Spinal cord (tissue), 10 donors: ENCODE data around the gene WWOX. TPM values are rescaled to one million over a fixed set of nuclear protein-coding genes. Genes with fewer than 3 reads are reported as not detected.

Experiments
- DNase-seq, 6 donors: peaks; one replicate each; pipeline versions ENCODE4 v3.0.0 to v3.0.0-alpha.2; 2013 to 2015; ENCODE audit warnings: low spot score in 6 of 6, low read depth in 4 of 6
- H3K27ac ChIP-seq: one replicate; pipeline ENCODE4 v1.5.1; 2013; ENCODE audit warnings: low read depth, low read length, control low read depth
- H3K27me3 ChIP-seq: one replicate; pipeline ENCODE4 v1.6.1; 2013; ENCODE audit warnings: low read length; ENCODE audit not compliant: control insufficient read depth, insufficient read depth
- H3K36me3 ChIP-seq: one replicate; pipeline ENCODE4 v1.6.1; 2013; ENCODE audit warnings: low read length; ENCODE audit not compliant: control insufficient read depth, insufficient read depth
- H3K4me1 ChIP-seq: one replicate; pipeline ENCODE4 v1.6.1; 2013; ENCODE audit warnings: low read length; ENCODE audit not compliant: control insufficient read depth, insufficient read depth
- H3K4me3 ChIP-seq: one replicate; pipeline ENCODE4 v1.5.1; 2013; ENCODE audit warnings: low read depth, low read length, control low read depth
- H3K9me3 ChIP-seq: one replicate; pipeline ENCODE4 v1.6.1; 2013; ENCODE audit warnings: low read length; ENCODE audit not compliant: control insufficient read depth, insufficient read depth
- WGBS: methylation state at CpG from one replicate; pipeline ENCODE4 v1.1.5; 2013; ENCODE audit warnings: missing lambda C conversion rate; ENCODE audit not compliant: insufficient coverage; 5-methylcytosine and 5-hydroxymethylcytosine counted together
- polyA plus RNA-seq, 2 donors: library from polyadenylated mRNA; unstranded; fragments of 120-200 nt; gene quantifications; one replicate each; pipeline ENCODE4 v1.2.1, GENCODE V29; 2013; ENCODE audit not compliant: insufficient read length in 2 of 2
- total RNA-seq, 2 donors: library from RNA; depleted of rRNA in 1 of 2; stranded (reverse); fragments of 120-200 nt in 1 of 2; fragments of >200 nt in 1 of 2; gene quantifications; one replicate each; pipeline versions ENCODE4 v1.2.3 to v1.2.4, GENCODE V29; 2013 to 2014
- donor health status: healthy.

Gene WWOX
- total and polyA plus RNA-seq, 4 donors, result 27.5 to 51.5 (median 32.5) TPM

DNA sequence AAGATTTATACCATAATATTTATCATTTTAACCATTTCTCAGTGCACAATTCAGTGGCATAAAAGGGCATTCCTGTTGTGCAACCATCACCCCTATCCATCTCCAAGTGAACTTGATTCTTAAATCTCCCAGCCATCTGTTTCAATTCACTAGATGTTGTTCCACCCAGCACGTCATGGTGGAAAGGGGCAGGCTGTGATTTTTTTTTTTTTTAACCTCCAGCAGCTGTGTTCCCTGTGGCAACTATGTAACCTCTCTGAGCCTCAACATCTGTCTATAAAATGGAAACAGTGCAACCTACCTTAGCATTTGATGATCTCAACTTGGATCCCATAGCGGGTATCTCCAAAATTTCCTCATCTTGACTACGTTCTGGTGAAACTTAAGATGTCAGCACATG, 604.5 kb downstream of the WWOX start:
- DNase-seq, result no peak
- WGBS, result 80% methylated on average over 2 of the region's 3 CpGs
- Histone ChIP-seq H3K27ac (no peak overlapping the region), H3K36me3 (no peaks in the 10 kb centered on the region), H3K27me3 (no peaks in the 10 kb centered on the region), H3K4me3 (no peak overlapping the region), H3K4me1 (no peaks in the 10 kb centered on the region), H3K9me3 (no peaks in the 10 kb centered on the region)

DNA sequence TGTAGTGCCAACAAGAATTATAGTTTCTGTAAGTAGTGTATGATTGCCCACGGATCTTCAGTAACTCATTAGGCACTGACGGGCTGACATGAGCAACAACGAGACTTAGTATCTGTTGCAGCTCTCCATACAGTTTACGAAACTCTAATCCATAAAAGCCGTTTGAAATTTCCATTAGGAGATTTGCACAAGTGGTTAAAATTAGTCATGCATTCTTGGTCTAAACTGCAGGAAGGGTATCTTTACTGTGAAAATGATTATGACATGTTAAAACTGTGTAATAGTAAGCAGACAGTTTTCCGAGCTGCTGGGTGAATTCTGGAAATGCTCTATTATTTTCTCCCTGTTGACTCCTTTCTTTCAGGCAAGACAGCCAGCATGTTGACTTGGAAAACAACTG, 605.0 kb downstream of the WWOX start:
- 85% methylated on average over 2 of the region's 6 CpGs for WGBS
- Histone ChIP-seq H3K9me3 (no peaks in the 10 kb centered on the region), H3K27me3 (no peaks in the 10 kb centered on the region), H3K27ac (no peak overlapping the region), H3K4me3 (no peak overlapping the region), H3K4me1 (no peaks in the 10 kb centered on the region), H3K36me3 (no peaks in the 10 kb centered on the region)
- DNase-seq, result no peak

DNA sequence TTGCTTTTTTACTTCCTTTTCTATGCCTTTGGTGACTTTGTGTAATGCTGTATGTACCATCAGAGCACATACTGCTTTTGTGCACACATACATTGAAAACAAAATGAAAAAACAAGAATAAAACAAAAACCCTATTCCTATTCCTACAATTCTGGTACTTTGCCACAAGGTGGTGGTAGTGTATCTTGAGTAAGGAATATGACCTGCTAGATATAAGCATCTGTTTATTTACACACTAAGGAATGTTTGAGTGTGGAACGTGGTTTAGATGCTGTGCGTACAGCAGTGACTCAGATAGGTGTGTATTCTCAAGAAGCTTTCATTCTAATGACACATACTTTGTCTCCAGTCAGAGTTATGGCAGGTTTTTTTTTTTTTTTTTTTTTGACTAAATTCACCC, 606.2 kb downstream of the WWOX start:
- H3K36me3 ChIP-seq, result no peaks in the 10 kb centered on the region
- no peaks in the 10 kb centered on the region for H3K4me1 ChIP-seq
- H3K27me3 ChIP-seq, result no peaks in the 10 kb centered on the region
- H3K27ac ChIP-seq, result no peak overlapping the region
- H3K4me3 ChIP-seq, result no peak overlapping the region
- DNase-seq, result no peak
- H3K9me3 ChIP-seq, result no peaks in the 10 kb centered on the region
- WGBS, result no CpG with 5 or more reads among the region's 2 CpGs

DNA sequence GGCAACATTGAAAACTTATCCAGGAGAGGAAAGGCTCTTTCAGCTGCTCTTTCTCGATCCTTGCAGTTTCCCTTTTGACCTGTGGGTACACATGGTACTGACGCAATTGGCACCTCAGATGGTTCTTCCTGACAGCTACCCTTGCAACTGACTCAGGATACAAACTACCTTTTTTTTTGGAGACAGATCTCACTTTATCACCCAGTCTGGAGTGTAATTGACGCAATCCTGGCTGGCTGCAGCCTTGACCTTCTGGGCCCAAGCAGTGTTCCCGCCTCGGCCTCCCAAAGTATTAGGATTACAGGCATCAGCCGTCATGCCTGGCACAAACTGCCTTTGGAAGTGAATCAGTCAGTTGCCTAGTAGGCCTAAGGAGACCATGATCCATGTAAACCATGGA, 607.2 kb downstream of the WWOX start:
- Histone ChIP-seq H3K9me3 (no peaks in the 10 kb centered on the region), H3K4me3 (no peak overlapping the region), H3K27ac (no peak overlapping the region), H3K4me1 (no peaks in the 10 kb centered on the region), H3K27me3 (no peaks in the 10 kb centered on the region), H3K36me3 (no peaks in the 10 kb centered on the region)
- WGBS, result 65% methylated on average over 3 of the region's 6 CpGs
- no peak for DNase-seq

DNA sequence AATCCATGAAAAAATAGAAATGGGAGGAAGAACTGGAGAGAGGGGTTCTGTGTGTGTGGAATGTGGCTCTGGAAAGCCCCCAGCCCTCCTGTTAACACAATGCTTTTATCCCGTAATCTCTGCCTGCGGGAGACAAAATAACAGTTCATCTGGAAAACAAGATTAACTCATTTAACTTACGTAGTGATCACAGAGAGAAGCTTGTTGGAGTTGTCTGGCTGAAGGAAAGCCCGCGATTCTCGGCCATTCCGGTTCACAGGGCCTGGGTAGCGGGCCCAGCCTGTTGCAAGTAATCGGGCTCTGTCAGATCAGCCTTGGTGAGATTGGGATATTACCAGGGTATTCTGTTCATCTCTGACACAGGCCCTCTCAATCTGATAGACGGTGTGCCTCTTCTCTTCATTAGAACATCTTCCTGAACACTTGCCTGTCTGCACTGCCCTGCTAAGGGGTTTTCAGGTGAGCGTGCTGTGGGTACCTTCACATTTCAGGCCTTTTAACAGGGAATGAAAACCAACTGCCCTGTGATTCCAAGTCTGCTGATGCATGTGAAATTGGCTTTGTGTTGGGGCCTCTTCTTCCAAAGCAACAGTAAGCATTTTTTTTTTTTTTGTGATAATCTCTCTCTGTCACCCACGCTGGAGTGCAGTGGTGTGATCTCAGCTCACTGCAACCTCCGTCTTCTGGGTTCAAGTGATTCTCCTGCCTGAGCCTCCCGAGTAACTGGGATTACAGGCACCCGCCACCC, 609.9 kb downstream of the WWOX start:
- DNase-seq, result peak in 1 of 6 donors; percentile 38
- WGBS, result 74% methylated on average over 6 of the region's 15 CpGs
- no peaks in the 10 kb centered on the region for H3K27me3 ChIP-seq
- no peaks in the 10 kb centered on the region for H3K9me3 ChIP-seq
- no peaks in the 10 kb centered on the region for H3K4me1 ChIP-seq
- no peaks in the 10 kb centered on the region for H3K36me3 ChIP-seq
- no peak overlapping the region for H3K27ac ChIP-seq
- no peak overlapping the region for H3K4me3 ChIP-seq

DNA sequence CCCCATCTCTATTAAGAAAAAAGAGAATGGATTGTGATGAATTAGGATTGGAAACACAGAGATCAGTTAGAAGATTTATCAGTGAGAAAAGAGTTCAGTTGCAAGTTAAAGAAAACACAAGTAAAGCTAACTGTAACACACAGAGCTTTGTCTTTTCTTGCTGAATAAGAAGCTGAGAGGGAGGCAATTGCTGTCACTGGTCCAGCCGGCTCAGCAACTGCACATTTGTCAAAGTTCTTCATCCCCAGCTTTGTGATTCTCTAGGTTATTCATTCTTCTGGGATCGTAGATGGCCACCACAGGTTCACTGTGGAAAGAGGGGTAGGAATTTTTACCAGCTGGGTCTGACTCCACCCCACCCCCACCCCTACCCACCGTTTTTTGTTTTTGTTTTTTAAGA, 615.7 kb downstream of the WWOX start:
- Histone ChIP-seq H3K4me1 (no peaks in the 10 kb centered on the region), H3K36me3 (no peaks in the 10 kb centered on the region), H3K27ac (no peak overlapping the region), H3K27me3 (no peaks in the 10 kb centered on the region), H3K4me3 (no peak overlapping the region), H3K9me3 (no peaks in the 10 kb centered on the region)
- DNase-seq, result peak in 1 of 6 donors; percentile 16
- WGBS, result no CpG with 5 or more reads among the region's 3 CpGs

DNA sequence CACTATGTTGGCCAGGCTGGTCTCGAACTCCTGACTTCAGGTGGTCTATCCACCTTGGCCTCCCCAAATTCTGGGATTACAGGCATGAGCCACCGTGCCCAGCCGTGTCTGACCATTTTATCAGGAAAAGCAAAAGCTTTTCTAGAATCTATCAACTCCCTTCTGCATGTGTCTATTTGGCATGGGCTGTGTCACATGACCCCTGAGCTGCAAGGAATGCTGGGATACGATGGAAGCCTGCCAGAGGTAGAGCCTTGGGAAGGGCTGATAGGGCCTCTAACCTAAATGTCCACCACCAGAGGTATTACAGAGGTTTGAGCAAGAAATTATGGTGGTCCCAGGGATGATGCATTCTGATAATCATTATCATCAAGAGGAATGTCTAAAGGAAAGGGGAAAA, 616.2 kb downstream of the WWOX start:
- no peaks in the 10 kb centered on the region for H3K9me3 ChIP-seq
- H3K27ac ChIP-seq, result no peak overlapping the region
- no peaks in the 10 kb centered on the region for H3K27me3 ChIP-seq
- WGBS, result 87% methylated on average over 3 of the region's 4 CpGs
- H3K4me3 ChIP-seq, result no peak overlapping the region
- no peaks in the 10 kb centered on the region for H3K36me3 ChIP-seq
- H3K4me1 ChIP-seq, result no peaks in the 10 kb centered on the region
- no peak for DNase-seq

DNA sequence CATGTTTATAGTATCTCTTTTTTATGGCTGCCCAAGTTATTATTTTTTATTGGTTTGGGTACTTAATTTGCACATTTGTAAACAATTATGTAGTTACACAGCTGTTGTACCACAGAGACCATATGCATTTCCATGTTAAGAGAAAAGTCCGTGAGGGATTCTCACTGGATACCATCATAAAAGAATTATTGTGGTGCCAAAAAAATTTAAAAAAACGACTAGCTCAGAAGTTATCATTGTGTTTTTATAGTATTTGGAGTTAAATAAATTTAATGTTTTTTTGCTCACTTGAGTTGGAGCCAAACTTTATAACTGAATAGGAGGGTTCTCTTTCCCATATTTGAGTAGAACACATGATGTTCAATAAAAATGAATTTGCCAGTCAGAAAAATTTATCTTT, 618.7 kb downstream of the WWOX start:
- no peaks in the 10 kb centered on the region for H3K36me3 ChIP-seq
- no peak for DNase-seq
- H3K9me3 ChIP-seq, result no peaks in the 10 kb centered on the region
- WGBS, result 71% methylated on average over 1 of the region's 2 CpGs
- H3K27me3 ChIP-seq, result no peaks in the 10 kb centered on the region
- no peaks in the 10 kb centered on the region for H3K4me1 ChIP-seq
- no peak overlapping the region for H3K27ac ChIP-seq
- H3K4me3 ChIP-seq, result no peak overlapping the region

DNA sequence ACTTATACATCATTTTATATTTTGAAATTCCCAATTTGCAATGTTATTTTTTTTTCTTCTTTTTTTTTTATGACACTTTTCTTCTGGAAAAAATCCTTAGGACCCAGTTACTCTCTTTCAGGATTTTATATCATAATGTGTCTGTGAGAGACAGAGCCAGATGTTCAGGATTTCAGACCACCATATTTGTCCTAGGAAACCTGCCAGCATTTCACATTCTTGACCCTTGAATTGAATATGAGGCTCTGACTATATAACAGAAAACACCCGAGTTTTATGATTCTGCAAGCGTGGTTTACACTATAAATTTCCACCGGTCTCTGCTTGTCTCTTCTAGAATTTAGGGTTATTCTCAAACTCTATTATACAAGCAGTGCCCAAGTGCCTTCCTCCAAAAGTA, 621.0 kb downstream of the WWOX start:
- WGBS, result no CpG with 5 or more reads among the region's 3 CpGs
- no peak overlapping the region for H3K27ac ChIP-seq

DNA sequence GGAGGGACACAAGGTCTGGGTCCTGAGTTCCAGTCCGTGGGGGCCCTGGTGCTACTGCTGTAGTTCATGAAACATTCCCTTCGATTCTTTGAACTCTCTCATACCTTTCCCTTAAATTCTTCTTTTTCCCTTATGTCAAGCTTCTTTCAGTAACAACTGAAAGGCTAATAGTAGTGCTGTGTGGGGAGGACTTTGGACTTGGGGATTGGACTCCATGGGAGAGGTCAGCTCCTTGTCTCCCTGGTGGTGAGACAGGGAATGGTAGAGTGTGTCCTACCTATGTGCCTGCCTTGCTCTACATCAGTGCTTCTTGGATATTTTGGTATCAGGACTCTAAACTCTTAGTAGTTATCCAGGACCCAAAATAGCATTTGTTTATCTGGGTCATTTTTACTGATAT, 628.1 kb downstream of the WWOX start:
- H3K4me3 ChIP-seq, result no peak overlapping the region
- H3K27ac ChIP-seq, result no peak overlapping the region
- no peaks in the 10 kb centered on the region for H3K4me1 ChIP-seq
- WGBS, result no CpG with 5 or more reads among the region's 2 CpGs
- no peak for DNase-seq
- H3K36me3 ChIP-seq, result no peaks in the 10 kb centered on the region
- no peaks in the 10 kb centered on the region for H3K27me3 ChIP-seq
- no peaks in the 10 kb centered on the region for H3K9me3 ChIP-seq

More for the DNA sequence above, 621.0 kb downstream of the WWOX start:
- no peak overlapping the region for H3K4me3 ChIP-seq
- no peaks in the 10 kb centered on the region for H3K27me3 ChIP-seq
- no peaks in the 10 kb centered on the region for H3K36me3 ChIP-seq
- no peaks in the 10 kb centered on the region for H3K9me3 ChIP-seq
- no peak for DNase-seq
- no peaks in the 10 kb centered on the region for H3K4me1 ChIP-seq
